Psoas muscle (tissue), 8 donors: ENCODE results near the gene LPCAT1. TPM values are rescaled to one million over a fixed set of nuclear protein-coding genes. Genes with fewer than 3 reads are reported as not detected.

Source experiments
- ATAC-seq, 4 donors: fragments of 200-7000 bp; cut with Tn5 transposase; one replicate each; pipeline ENCODE4 v1.9.1; 2020; ENCODE audit warnings: moderate library complexity in 3 of 4, mild to moderate bottlenecking in 2 of 4
- DNase-seq, 2 donors: peaks; one replicate each; pipeline ENCODE4 v3.0.0-alpha.2; 2020
- H3K27ac ChIP-seq: fragments of 200-600 bp; one replicate; pipeline ENCODE4 v1.8.0; 2022
- H3K27me3 ChIP-seq, 3 donors: fragments of 200-600 bp in 1 of 3; one replicate each; pipeline versions ENCODE4 v1.6.1 to v1.8.0; 2013 to 2022; ENCODE audit warnings: low read length in 2 of 3, mild to moderate bottlenecking in 2 of 3, moderate library complexity in 1 of 3; ENCODE audit not compliant: insufficient read depth in 3 of 3
- H3K36me3 ChIP-seq, 2 donors: fragments of 200-600 bp in 1 of 2; one replicate each; pipeline versions ENCODE4 v1.6.1 to v1.8.0; 2013 to 2022; ENCODE audit warnings: low read depth in 1 of 2, mild to moderate bottlenecking in 1 of 2, moderate library complexity in 1 of 2; ENCODE audit not compliant: insufficient read depth in 1 of 2
- H3K4me1 ChIP-seq: fragments of 200-600 bp; one replicate; pipeline ENCODE4 v1.8.0; 2022
- H3K4me3 ChIP-seq: fragments of 200-600 bp; one replicate; pipeline ENCODE4 v1.8.0; 2022; ENCODE audit warnings: mild to moderate bottlenecking
- H3K9me3 ChIP-seq: fragments of 200-600 bp; one replicate; pipeline ENCODE4 v1.8.0; 2022
- CTCF ChIP-seq: fragments of 200-600 bp; IDR thresholded peaks from one replicate; pipeline ENCODE4 v1.8.0; 2022; ENCODE audit warnings: antibody characterized with exemption
- WGBS, 3 donors: extraction: QIAGEN DNeasy Blood & Tissue Kit; methylation state at CpG; one replicate each; pipeline versions ENCODE4 v1.1.6 to v1.1.7; 2013; 5-methylcytosine and 5-hydroxymethylcytosine counted together
- intact Hi-C, 2 donors: fragments of 100-400 bp; cut with DNase I; formaldehyde crosslinking; loops; one replicate each; pipeline versions ENCODE4 v1.11.0 to v1.14.2; 2022
- polyA plus RNA-seq, 3 donors: library from polyadenylated mRNA; stranded (reverse); fragments of 200-250 nt; gene quantifications; one replicate each; pipeline ENCODE4 v1.2.3, GENCODE V29; 2013
- total RNA-seq, 4 donors: library from RNA; stranded (reverse); fragmentation: NEBNext Ultra II Directional in 2 of 4; extraction: Animal tissue kit (Norgen Biotek cat#: 25700) in 2 of 4; gene quantifications; one replicate each; pipeline versions ENCODE4 v1.2.1 to v1.2.4, GENCODE V29; 2021 to 2023
- donor health status: healthy with polysubstance abuse.
- donor health status: DM: no; HTN: no; CAD: no; lungs with moderate emphysema.
- donor health status: Bipolar disorder and iron deficiency.
- donor health status: healthy.
- donor health status: DM: yes; HTN: yes; CAD: no.
- donor health status: DM: no; HTN: no; CAD: no.
- donor health status: DM: no; HTN: no; CAD: no.
- donor health status: DM: yes; HTN: yes; CAD: no.

The LPCAT1 gene
- total and polyA plus RNA-seq, 7 donors: 2.4 to 6.2 (median 4.7) TPM

- intact Hi-C loops: no loop called here
- no peaks in the 10 kb centered on the region for H3K36me3 ChIP-seq
- no peak for TF ChIP-seq CTCF
- H3K4me3 ChIP-seq: no peak overlapping the region
- H3K27me3 ChIP-seq: no peaks in the 10 kb centered on the region
- no peak overlapping the region for H3K27ac ChIP-seq
- 85 to 86% (median 85%) methylated on average over 30 of the region's 30 CpGs for WGBS, 3 donors
- H3K4me1 ChIP-seq: no peaks in the 10 kb centered on the region
- H3K9me3 ChIP-seq: no peaks in the 10 kb centered on the region
- ATAC-seq: no peak
- peak; percentile 8 to 38 for DNase-seq
Observed at GRCh38 chr5:1514027-1514818, 9.5 kb downstream of the LPCAT1 start.

- no peaks in the 10 kb centered on the region for H3K9me3 ChIP-seq
- no peaks in the 10 kb centered on the region for H3K36me3 ChIP-seq
- H3K27ac ChIP-seq: no peak overlapping the region
- intact Hi-C loops: no loop called here
- no peaks in the 10 kb centered on the region for H3K27me3 ChIP-seq
- TF ChIP-seq CTCF: no peak
- 76 to 81% (median 77%) methylated on average over 26 of the region's 26 CpGs for WGBS, 3 donors
- ATAC-seq (no peak), DNase-seq (peak; percentile 2 to 30)
- H3K4me3 ChIP-seq: no peak overlapping the region
- H3K4me1 ChIP-seq: no peaks in the 10 kb centered on the region
Observed at GRCh38 chr5:1513326-1514026, 10.3 kb downstream of the LPCAT1 start.

GRCh38 chr5:1512541-1513291, 11.0 kb downstream of the LPCAT1 start:
- 91 to 94% (median 92%) methylated on average over 25 of the region's 25 CpGs for whole genome bisulfite sequencing, 3 donors
- H3K27ac ChIP-seq: no peak overlapping the region
- H3K9me3 ChIP-seq: no peaks in the 10 kb centered on the region
- no peaks in the 10 kb centered on the region for H3K4me1 ChIP-seq
- no peak for TF ChIP-seq CTCF
- no peaks in the 10 kb centered on the region for H3K36me3 ChIP-seq
- no peak overlapping the region for H3K4me3 ChIP-seq
- no peak for ATAC-seq
- peak; percentile 13 to 44 for DNase-seq
- H3K27me3 ChIP-seq: no peaks in the 10 kb centered on the region
- intact Hi-C loops: no loop called here

GRCh38 chr5:1511651-1512540, 11.9 kb downstream of the LPCAT1 start:
- H3K27me3 ChIP-seq: no peaks in the 10 kb centered on the region
- H3K36me3 ChIP-seq: no peaks in the 10 kb centered on the region
- no peak overlapping the region for H3K4me3 ChIP-seq
- intact Hi-C loops: no loop called here
- H3K4me1 ChIP-seq: no peaks in the 10 kb centered on the region
- peak; percentile 3 to 40 for DNase-seq
- no peak for TF ChIP-seq CTCF
- no peaks in the 10 kb centered on the region for H3K9me3 ChIP-seq
- no peak overlapping the region for H3K27ac ChIP-seq
- WGBS, 3 donors: 78 to 80% (median 78%) methylated on average over 21 of the region's 21 CpGs
- no peak for ATAC-seq
